Endothelial cell of umbilical vein (primary cell): ENCODE data around the gene LRP1. TPM values are rescaled to one million over a fixed set of nuclear protein-coding genes. Genes with fewer than 3 reads are reported as not detected.

ENCODE experiments used
- BruUV-seq: library from RNA; stranded (reverse); fragments of 400-500 nt; replicated peaks from 2 replicates; lab custom pipeline; 2021; lab: Mats Ljungman, UMichigan
- CTCF ChIA-PET: fragments of 300-600, 350-600 bp; sonication (Branson Sonifier 250); formaldehyde crosslinking; loops from one replicate; lab custom pipeline; 2021; ENCODE audit warnings: antibody characterized with exemption, inconsistent platforms; lab: Charles Lee
- POLR2A ChIA-PET: fragments of 300-600, 350-600 bp; sonication (Branson Sonifier 250); formaldehyde crosslinking; loops from one replicate; lab custom pipeline; 2021; ENCODE audit warnings: antibody characterized with exemption, inconsistent platforms; lab: Charles Lee
- DNase-seq: peaks from one replicate; pipeline ENCODE4 v3.0.0-alpha.2; 2011; ENCODE audit warnings: low read depth, low spot score
- FAIRE-seq: peaks from 2 replicates; lab custom pipeline; 2011; peaks lifted over from hg19 to GRCh38; lab: Jason Lieb, UNC
- H2AFZ ChIP-seq: 2 replicates; pipeline ENCODE4 v1.6.0; 2012; ENCODE audit warnings: low read depth, low read length, control low read depth, inconsistent platforms
- H3K27ac ChIP-seq: 2 replicates; pipeline ENCODE4 v1.5.1; 2011; ENCODE audit warnings: low read depth, mild to moderate bottlenecking, control low read depth, low read length, moderate library complexity; ENCODE audit not compliant: insufficient read depth
- H3K27me3 ChIP-seq, 2 experiments: 2 replicates each; pipeline versions ENCODE4 v1.6.0 to v1.6.1; 2011; ENCODE audit warnings: low read length in 2 of 2, mixed read lengths in 1 of 2; ENCODE audit not compliant: control insufficient read depth in 2 of 2, insufficient read depth in 2 of 2
- H3K36me3 ChIP-seq, 2 experiments: 2 replicates in 1 of 2; 3 replicates in 1 of 2; pipeline ENCODE4 v1.5.1; 2011; ENCODE audit warnings: low read length in 2 of 2, mild to moderate bottlenecking in 1 of 2, moderate library complexity in 1 of 2; ENCODE audit not compliant: control insufficient read depth in 2 of 2, insufficient read depth in 2 of 2; ENCODE audit errors: extremely low read depth in 1 of 2
- H3K4me1 ChIP-seq: 3 replicates; pipeline ENCODE4 v1.5.1; 2011; ENCODE audit warnings: mild to moderate bottlenecking, low read length; ENCODE audit not compliant: control insufficient read depth, insufficient read depth; ENCODE audit errors: extremely low read depth
- H3K4me2 ChIP-seq: 2 replicates; pipeline ENCODE4 v1.6.1; 2011; ENCODE audit warnings: low read length, control low read depth, mixed read lengths; ENCODE audit not compliant: insufficient read depth
- H3K4me3 ChIP-seq, 3 experiments: fragments of 200-600 bp in 1 of 3; sonication (generic), shearing (Covaris generic) in 1 of 3; replicated peaks in 1 of 3; 2 replicates each; pipeline ENCODE4 v1.5.1; 2011 to 2016; ENCODE audit warnings: control low read depth in 3 of 3, low read length in 3 of 3, mild to moderate bottlenecking in 2 of 3, inconsistent platforms in 1 of 3, low read depth in 1 of 3, moderate library complexity in 1 of 3; ENCODE audit not compliant: insufficient read depth in 1 of 3
- H3K79me2 ChIP-seq: 2 replicates; pipeline ENCODE4 v1.6.0; 2012; ENCODE audit warnings: low read length, inconsistent platforms; ENCODE audit not compliant: control insufficient read depth, insufficient read depth
- H3K9ac ChIP-seq: replicated peaks from 2 replicates; pipeline ENCODE3; 2011; ENCODE audit warnings: low read length, control low read depth; ENCODE audit not compliant: insufficient read depth; ENCODE audit errors: extremely low read depth
- H3K9me1 ChIP-seq: replicated peaks from 3 replicates; pipeline ENCODE4 v1.6.0; 2011; ENCODE audit warnings: mild to moderate bottlenecking, low read length; ENCODE audit not compliant: control insufficient read depth, insufficient read depth; ENCODE audit errors: extremely low read depth
- H3K9me3 ChIP-seq: replicated peaks from 2 replicates; pipeline ENCODE4 v1.5.1; 2012; ENCODE audit warnings: low read length, inconsistent platforms; ENCODE audit not compliant: control insufficient read depth, insufficient read depth
- H4K20me1 ChIP-seq: replicated peaks from 2 replicates; pipeline ENCODE3; 2011; ENCODE audit warnings: mild to moderate bottlenecking, low read length; ENCODE audit not compliant: control insufficient read depth, insufficient read depth; ENCODE audit errors: extremely low read depth
- EZH2 ChIP-seq: IDR thresholded peaks from 2 replicates; pipeline ENCODE4 v1.6.1; 2012; ENCODE audit warnings: borderline replicate concordance, low read depth, mild to moderate bottlenecking, moderate library complexity, low read length, inconsistent platforms; ENCODE audit not compliant: severe bottlenecking
- FOS ChIP-seq: IDR thresholded peaks from 2 replicates; pipeline ENCODE4 v1.6.1; 2011; ENCODE audit warnings: mild to moderate bottlenecking, low read length, moderate library complexity, borderline replicate concordance; ENCODE audit not compliant: insufficient read depth
- GATA2 ChIP-seq: IDR thresholded peaks from 2 replicates; pipeline ENCODE4 v1.7.0; 2011; ENCODE audit warnings: low read depth, mild to moderate bottlenecking, moderate library complexity, mixed read lengths, low read length; ENCODE audit not compliant: insufficient read length, insufficient read depth
- JUN ChIP-seq: IDR thresholded peaks from 2 replicates; pipeline ENCODE4 v1.6.1; 2011; ENCODE audit warnings: borderline replicate concordance, low read depth; ENCODE audit not compliant: insufficient read length, insufficient read depth
- MYC ChIP-seq: IDR thresholded peaks from one replicate; pipeline ENCODE4 v1.6.1; 2011; ENCODE audit warnings: mild to moderate bottlenecking, low read depth, low read length
- POLR2A ChIP-seq: IDR thresholded peaks from 2 replicates; pipeline ENCODE4 v1.6.1; 2012; ENCODE audit warnings: low read depth, mild to moderate bottlenecking, control low read depth, low read length
- POLR2AphosphoS5 ChIP-seq: IDR thresholded peaks from 2 replicates; pipeline ENCODE4 v1.6.1; 2012; ENCODE audit warnings: low read depth, mild to moderate bottlenecking, control low read depth, low read length, moderate library complexity; ENCODE audit not compliant: insufficient read depth
- dilution Hi-C: fragments of 300-500 bp; cut with MboI; formaldehyde crosslinking; loops from one replicate; pipeline ENCODE4 v1.15.0; 2019; ENCODE audit warnings: low sequenced_read_pairs; ENCODE audit not compliant: extremely low pct_ligation_motif_present
- intact Hi-C: fragments of 100-400 bp; cut with micrococcal nuclease; formaldehyde crosslinking; loops from one replicate; pipeline ENCODE4 v1.10.0; 2022
- polyA plus RNA-seq, 4 experiments: library from polyadenylated mRNA; depleted of rRNA in 3 of 4; stranded (reverse) in 3 of 4; unstranded in 1 of 4; fragments of >200 nt; gene quantifications; 2 replicates each; pipeline versions ENCODE4 v1.2.1 to v1.2.3, GENCODE V29; 2011 to 2012; ENCODE audit warnings: missing spikeins in 1 of 4
- total RNA-seq: library from RNA; stranded (reverse); gene quantifications from 2 replicates; pipeline ENCODE4 v1.2.3, GENCODE V29; 2021
- TF ChIP-seq, protein P1 (sequence below), 2 donors: IDR thresholded peaks; 1 replicate in 1 of 2; 2 replicates in 1 of 2; pipeline ENCODE4 v1.5.1; 2011; ENCODE audit warnings: low read length in 2 of 2, mild to moderate bottlenecking in 2 of 2, moderate library complexity in 2 of 2, control low read depth in 1 of 2, inconsistent platforms in 1 of 2, low read depth in 1 of 2; ENCODE audit not compliant: insufficient read depth in 1 of 2; ENCODE audit errors: extremely low read depth in 1 of 2
- TF ChIP-seq, protein P2 (sequence below): IDR thresholded peaks from 2 replicates; pipeline ENCODE4 v1.6.1; 2011; ENCODE audit not compliant: insufficient read depth, insufficient read length

Gene LRP1
- total and polyA plus RNA-seq, 2 donors (not counting 3 experiments of a cell fraction or from before 2014, with no cell fraction given): 1.6 to 4.6 TPM

DNA sequence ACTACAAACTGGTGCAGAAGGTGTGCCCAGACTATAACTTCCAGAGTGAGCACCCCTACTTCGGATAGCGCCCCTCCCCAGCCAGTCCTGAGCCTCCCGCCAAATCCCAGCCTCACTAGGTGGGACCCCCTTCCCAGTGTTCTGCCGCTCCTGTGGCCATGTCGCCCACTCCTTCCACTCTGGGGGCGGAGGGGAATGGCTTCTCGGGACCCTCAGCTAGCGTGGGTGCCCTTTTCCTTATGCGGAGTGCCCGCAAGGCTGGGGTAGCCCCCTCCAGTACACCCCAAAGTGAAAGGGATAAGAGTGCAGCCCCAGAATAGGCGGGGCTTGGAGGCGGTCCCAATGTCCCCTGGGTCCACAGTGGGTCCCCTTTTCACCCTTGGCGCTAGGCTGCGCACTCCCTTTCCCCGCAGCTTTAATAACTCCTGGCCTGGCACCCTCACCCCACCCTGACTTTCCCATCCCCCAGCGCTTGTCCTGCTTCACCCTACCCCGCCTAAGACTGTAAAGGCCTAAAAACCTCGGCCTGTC lies 97.5 kb downstream of the LRP1 start:
- Histone ChIP-seq H3K36me3 (no peaks in the 10 kb centered on the region), H3K4me3 (no peak overlapping the region)
- CTCF ChIA-PET: interaction anchor here (0.5 to 5.3 kb wide), 5 partner anchors 11 to 97 kb away, joined by 3 to 50 read pairs (median 7); partner anchors contain the start of gene LRP1

More for the DNA sequence above, 97.5 kb downstream of the LRP1 start:
- dilution Hi-C loops: no loop called here
- Histone ChIP-seq H3K9me3 (no peaks in the 10 kb centered on the region), H3K9ac (no peak overlapping the region), H3K79me2 (peaks cover 11% of the 10 kb centered on the region), H4K20me1 (no peaks in the 10 kb centered on the region), H3K27ac (no peak overlapping the region), H3K4me1 (peaks cover 13% of the 10 kb centered on the region), H3K9me1 (no peaks in the 10 kb centered on the region), H3K4me2 (no peak overlapping the region), H3K27me3 (peaks cover 53 to 56% of the 10 kb centered on the region in 2 experiments), H2AFZ (no peak overlapping the region)
- POLR2A ChIA-PET: no interaction called here
- TF ChIP-seq, protein P1, sequence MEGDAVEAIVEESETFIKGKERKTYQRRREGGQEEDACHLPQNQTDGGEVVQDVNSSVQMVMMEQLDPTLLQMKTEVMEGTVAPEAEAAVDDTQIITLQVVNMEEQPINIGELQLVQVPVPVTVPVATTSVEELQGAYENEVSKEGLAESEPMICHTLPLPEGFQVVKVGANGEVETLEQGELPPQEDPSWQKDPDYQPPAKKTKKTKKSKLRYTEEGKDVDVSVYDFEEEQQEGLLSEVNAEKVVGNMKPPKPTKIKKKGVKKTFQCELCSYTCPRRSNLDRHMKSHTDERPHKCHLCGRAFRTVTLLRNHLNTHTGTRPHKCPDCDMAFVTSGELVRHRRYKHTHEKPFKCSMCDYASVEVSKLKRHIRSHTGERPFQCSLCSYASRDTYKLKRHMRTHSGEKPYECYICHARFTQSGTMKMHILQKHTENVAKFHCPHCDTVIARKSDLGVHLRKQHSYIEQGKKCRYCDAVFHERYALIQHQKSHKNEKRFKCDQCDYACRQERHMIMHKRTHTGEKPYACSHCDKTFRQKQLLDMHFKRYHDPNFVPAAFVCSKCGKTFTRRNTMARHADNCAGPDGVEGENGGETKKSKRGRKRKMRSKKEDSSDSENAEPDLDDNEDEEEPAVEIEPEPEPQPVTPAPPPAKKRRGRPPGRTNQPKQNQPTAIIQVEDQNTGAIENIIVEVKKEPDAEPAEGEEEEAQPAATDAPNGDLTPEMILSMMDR (IDR thresholded peaks at IDR 0.05; ENCODE audit: extremely low read depth in 1 of 2, insufficient read depth in 1 of 2, low read depth in 1 of 2, low read length in 2 of 2): no peak
- TF ChIP-seq GATA2: no peak
- no peak for TF ChIP-seq JUN
- TF ChIP-seq FOS: no peak
- no peak for TF ChIP-seq MYC
- no peak for TF ChIP-seq POLR2A
- TF ChIP-seq, protein P2, sequence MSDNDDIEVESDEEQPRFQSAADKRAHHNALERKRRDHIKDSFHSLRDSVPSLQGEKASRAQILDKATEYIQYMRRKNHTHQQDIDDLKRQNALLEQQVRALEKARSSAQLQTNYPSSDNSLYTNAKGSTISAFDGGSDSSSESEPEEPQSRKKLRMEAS: no peak
- TF ChIP-seq POLR2AphosphoS5: no peak
- no peak for TF ChIP-seq EZH2
- no peak for DNase-seq
- no peak for FAIRE-seq
- intact Hi-C loops: loop anchor here (2.0 kb wide), 1 partner anchor 13 kb away; no protein-coding TSS in a partner anchor
- BruUV-seq: no TSS peak
